Fibroblast of villous mesenchyme (primary cell): ENCODE measurements around the gene S1PR4. TPM values are rescaled to one million over a fixed set of nuclear protein-coding genes. Genes with fewer than 3 reads are reported as not detected.
"Not testable (repeated sequence)": the region's sequence is repeated elsewhere in the genome, so short reads cannot be mapped to it uniquely, and the experiment has no call there.

Experiments used
- DNase-seq: peaks from one replicate; pipeline ENCODE4 v3.0.0-alpha.2; 2010; ENCODE audit warnings: low read depth
- H3K4me3 ChIP-seq: 2 replicates; pipeline ENCODE4 v1.5.1; 2011; ENCODE audit warnings: low read depth, mild to moderate bottlenecking, low read length
- total RNA-seq: library from RNA; depleted of rRNA; stranded (reverse); fragments of >200 nt; gene quantifications from 2 replicates; pipeline ENCODE4 v1.2.3, GENCODE V29; 2012
- TF ChIP-seq, protein P1 (sequence below): IDR thresholded peaks from 2 replicates; pipeline ENCODE4 v1.5.1; 2012; ENCODE audit warnings: low read depth, mild to moderate bottlenecking, low read length; ENCODE audit not compliant: insufficient read depth

The S1PR4 gene
- total RNA-seq, 1 donor: not detected

DNA sequence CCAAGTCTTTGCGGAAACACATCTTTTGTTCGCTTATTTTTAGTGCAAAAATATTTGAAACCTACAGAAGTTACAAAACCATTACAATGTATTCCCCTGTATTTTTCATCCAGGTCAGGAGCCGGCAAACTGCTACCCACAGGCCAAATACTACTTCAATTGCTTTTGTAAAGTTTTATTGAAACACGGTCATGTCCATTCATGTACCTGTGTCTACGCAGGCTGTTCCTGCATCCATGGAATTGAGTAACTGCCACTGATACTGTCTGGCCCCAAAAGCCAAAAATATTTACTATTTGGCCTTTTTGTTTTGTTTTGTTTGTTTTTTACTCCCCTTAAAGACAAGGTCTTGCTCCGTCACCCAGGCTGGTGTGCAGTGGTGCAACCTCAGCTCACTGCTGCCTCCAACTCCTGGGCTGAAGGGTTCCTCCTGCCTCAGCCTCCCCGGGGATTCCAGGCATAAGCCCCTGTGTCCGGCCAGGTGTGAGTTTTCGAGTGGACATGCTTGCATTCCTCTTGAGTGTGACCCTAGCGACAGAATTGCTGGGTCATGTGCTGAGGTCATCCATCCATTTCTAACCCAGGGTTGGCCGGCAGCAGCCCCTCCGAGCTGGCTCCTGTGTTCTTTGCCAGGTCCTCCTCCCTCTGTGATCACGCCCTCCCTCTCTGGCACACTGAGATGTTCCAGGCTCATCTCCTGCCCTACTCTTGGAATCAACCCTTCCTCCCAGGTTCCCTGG lies 10.9 kb upstream of the S1PR4 start:
- no peak for DNase-seq
- TF ChIP-seq, protein P1, sequence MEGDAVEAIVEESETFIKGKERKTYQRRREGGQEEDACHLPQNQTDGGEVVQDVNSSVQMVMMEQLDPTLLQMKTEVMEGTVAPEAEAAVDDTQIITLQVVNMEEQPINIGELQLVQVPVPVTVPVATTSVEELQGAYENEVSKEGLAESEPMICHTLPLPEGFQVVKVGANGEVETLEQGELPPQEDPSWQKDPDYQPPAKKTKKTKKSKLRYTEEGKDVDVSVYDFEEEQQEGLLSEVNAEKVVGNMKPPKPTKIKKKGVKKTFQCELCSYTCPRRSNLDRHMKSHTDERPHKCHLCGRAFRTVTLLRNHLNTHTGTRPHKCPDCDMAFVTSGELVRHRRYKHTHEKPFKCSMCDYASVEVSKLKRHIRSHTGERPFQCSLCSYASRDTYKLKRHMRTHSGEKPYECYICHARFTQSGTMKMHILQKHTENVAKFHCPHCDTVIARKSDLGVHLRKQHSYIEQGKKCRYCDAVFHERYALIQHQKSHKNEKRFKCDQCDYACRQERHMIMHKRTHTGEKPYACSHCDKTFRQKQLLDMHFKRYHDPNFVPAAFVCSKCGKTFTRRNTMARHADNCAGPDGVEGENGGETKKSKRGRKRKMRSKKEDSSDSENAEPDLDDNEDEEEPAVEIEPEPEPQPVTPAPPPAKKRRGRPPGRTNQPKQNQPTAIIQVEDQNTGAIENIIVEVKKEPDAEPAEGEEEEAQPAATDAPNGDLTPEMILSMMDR: no peak
- no peak overlapping the region for H3K4me3 ChIP-seq

DNA sequence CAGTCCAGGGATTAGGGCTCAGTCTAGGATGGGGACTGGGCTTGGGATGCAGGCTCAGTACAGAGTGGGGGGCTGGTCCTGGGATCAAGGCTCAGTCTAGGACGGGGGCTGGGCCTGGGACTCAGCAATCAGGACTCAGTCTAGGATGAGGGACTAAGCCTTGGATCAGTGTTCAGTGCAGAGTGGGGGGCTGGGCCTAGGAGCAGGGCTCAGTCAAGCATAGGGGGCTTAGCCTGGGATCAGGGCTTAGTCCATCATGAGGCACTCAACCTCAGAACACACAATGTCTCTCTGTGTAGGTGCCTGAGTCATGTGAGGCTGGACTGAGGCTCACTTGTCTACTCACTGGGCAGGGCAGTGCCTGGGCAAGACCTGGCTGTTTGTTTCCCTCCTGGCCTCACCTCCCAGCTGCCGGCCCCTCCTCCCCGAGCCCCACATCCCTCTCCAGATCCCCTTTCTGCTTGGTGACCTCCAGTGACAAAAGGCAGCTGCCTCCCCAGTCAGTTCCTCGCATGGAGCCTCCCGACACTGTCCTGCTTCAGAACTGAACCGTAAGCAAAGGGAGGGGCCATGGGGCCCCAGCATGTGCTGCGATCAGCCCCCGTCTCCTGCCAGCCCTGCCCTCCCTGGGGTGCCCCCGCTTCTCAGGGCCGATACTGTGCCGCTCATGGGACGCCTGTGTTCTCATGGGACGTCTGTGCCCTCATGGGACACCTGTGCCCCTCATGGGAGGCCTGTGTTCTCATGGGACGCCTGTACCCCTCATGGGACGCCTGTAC lies 6.5 kb upstream of the S1PR4 start:
- DNase-seq: no peak
- H3K4me3 ChIP-seq: no peak overlapping the region
- TF ChIP-seq, protein P1: no peak

DNA sequence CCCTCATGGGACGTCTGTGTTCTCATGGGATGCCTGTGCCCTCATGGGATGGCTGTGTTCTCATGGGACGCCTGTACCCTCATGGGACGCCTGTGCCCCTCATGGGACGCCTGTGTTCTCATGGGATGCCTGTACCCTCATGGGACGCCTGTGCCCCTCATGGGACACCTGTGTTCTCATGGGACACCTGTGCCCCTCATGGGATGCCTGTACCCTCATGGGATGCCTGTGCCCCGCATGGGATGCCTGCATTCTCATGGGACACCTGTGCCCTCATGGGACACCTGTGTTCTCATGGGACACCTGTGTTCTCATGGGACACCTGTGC lies 5.9 kb upstream of the S1PR4 start:
- not testable (repeated sequence) for H3K4me3 ChIP-seq, DNase-seq

DNA sequence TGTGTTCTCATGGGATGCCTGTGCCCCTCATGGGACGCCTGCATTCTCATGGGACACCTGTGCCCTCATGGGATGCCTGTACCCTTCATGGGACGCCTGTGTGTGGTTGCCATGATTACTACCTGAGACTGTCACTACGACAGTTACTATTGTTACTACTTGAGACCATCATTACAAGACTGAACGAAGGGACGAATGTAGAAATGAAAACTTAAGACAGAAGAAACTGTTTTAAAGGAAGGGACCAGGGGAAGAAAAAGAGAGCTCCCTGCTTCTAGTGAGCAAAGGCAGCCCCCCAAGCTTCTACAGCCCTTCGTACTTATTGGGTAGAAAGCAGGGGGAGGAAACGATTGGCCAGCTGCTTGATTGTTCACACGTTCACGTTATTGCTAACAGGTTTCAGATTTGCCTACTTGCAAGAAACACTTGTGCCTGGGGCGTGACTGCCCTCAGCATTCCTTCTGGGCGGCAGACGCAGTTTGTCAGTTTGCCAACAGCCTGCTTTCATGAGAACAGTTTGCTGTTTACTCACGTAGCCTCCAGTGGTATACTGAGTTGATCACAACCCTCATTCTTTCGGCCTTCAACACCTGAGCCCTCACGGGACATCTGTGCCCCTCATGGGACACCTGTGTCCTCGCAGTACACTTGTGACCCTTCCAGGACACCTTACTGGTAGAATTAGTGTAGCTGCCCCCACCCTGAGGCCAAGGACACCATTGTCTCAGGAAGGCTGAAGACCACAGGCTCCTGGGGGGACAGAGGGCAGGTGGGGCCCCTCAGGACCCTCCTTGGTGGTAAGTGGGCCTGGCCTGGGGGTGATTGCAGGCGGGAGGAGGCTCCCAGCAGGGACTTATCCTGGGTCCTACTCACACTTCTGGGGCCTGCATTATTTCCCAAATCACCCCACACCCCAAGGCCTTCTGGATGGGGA lies 2.5 kb upstream of the S1PR4 start:
- TF ChIP-seq, protein P1: no peak

DNA sequence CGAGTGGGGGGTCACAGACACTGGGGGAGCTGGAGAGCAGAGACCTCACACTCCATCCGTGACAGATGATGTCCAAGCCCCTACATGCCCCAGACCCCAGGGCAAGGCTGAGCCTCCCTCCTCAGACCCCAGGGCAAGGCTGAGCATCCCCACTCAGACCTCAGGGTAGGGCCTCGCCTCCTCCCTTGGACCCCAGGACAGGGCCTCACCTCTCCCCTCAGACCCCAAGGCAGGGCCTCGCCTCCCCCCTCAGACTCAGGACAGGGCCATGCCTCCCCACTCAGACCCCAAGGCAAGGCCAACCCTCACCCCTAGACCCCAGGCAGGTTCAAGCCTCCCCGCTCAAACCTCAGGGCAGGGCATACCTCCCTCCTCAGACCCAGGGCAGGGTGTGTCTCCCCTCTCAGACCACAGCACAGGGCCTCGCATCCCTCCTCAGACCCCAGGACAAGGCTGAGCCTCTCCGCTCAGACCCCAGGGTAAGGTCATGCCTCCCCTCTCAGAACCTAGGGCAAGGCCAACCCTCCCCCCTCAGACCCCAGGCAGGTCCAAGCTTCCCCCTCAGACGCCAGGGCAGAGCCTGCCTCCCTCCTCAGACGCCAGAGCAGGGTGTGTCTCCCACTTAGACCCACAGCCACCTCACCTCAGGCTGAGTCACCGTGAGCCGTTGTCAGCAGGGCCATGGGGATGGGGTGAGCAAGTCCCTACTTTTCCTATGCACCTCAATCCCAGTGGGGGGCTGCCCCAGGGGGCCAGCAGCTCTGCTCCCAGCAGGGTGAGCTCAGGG lies 1.7 kb upstream of the S1PR4 start:
- no peak overlapping the region for H3K4me3 ChIP-seq
- peak; percentile 55 for DNase-seq
- TF ChIP-seq, protein P1: no peak

More for the DNA sequence above, 2.5 kb upstream of the S1PR4 start:
- H3K4me3 ChIP-seq: no peak overlapping the region
- DNase-seq: peak; percentile 83

DNA sequence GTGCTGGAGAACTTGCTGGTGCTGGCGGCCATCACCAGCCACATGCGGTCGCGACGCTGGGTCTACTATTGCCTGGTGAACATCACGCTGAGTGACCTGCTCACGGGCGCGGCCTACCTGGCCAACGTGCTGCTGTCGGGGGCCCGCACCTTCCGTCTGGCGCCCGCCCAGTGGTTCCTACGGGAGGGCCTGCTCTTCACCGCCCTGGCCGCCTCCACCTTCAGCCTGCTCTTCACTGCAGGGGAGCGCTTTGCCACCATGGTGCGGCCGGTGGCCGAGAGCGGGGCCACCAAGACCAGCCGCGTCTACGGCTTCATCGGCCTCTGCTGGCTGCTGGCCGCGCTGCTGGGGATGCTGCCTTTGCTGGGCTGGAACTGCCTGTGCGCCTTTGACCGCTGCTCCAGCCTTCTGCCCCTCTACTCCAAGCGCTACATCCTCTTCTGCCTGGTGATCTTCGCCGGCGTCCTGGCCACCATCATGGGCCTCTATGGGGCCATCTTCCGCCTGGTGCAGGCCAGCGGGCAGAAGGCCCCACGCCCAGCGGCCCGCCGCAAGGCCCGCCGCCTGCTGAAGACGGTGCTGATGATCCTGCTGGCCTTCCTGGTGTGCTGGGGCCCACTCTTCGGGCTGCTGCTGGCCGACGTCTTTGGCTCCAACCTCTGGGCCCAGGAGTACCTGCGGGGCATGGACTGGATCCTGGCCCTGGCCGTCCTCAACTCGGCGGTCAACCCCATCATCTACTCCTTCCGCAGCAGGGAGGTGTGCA lies 587 bp downstream of the S1PR4 start:
- TF ChIP-seq, protein P1: no peak
- no peak overlapping the region for H3K4me3 ChIP-seq
- no peak for DNase-seq
